SK-N-SH treated with all-trans-retinoic acid at 6 μM for 48 hours (cell line): ENCODE measurements around the gene ST3GAL3.

ENCODE experiments used
- ATAC-seq: fragments of 200-7000 bp; cut with Tn5 transposase; 3 replicates; pipeline ENCODE4 v1.9.1; 2020; ENCODE audit warnings: mild to moderate bottlenecking, moderate library complexity
- ARNTL ChIP-seq: fragments of 450-650 bp; formaldehyde crosslinking; IDR thresholded peaks from 2 replicates; pipeline ENCODE4 v1.5.0; 2020; ENCODE audit warnings: low read depth, mild to moderate bottlenecking, moderate library complexity, borderline replicate concordance
- BACH2 ChIP-seq: fragments of 250-450 bp; sonication (Bioruptor Pico); IDR thresholded peaks from 2 replicates; pipeline ENCODE4 v1.9.0; 2021; ENCODE audit warnings: mild to moderate bottlenecking, borderline replicate concordance
- CSDC2 ChIP-seq: fragments of 250-450 bp; sonication (Bioruptor Pico); IDR thresholded peaks from 2 replicates; pipeline ENCODE4 v1.5.0; 2020; ENCODE audit warnings: mild to moderate bottlenecking, moderate library complexity
- CSRNP3 ChIP-seq: fragments of 250-450 bp; sonication (Bioruptor Pico); IDR thresholded peaks from 2 replicates; pipeline ENCODE4 v1.5.1; 2021; ENCODE audit warnings: mild to moderate bottlenecking, moderate library complexity
- ESRRG ChIP-seq: fragments of 250-450 bp; sonication (Bioruptor Pico); IDR thresholded peaks from 2 replicates; pipeline ENCODE4 v1.6.1; 2021; ENCODE audit warnings: mild to moderate bottlenecking
- GLIS3 ChIP-seq: fragments of 250-450 bp; sonication (Bioruptor Pico); IDR thresholded peaks from 2 replicates; pipeline ENCODE4 v1.5.0; 2020; ENCODE audit warnings: mild to moderate bottlenecking, moderate library complexity
- ISL1 ChIP-seq: fragments of 250-450 bp; sonication (Bioruptor Pico); IDR thresholded peaks from 2 replicates; pipeline ENCODE4 v2.1.2; 2022; ENCODE audit warnings: mild to moderate bottlenecking, moderate library complexity
- OSR1 ChIP-seq: fragments of 250-450 bp; sonication (Bioruptor Pico); IDR thresholded peaks from 2 replicates; pipeline ENCODE4 v1.8.0; 2022; ENCODE audit warnings: moderate library complexity, mild to moderate bottlenecking, inconsistent platforms
- PATZ1 ChIP-seq: fragments of 250-450 bp; sonication (Bioruptor Pico); IDR thresholded peaks from 2 replicates; pipeline ENCODE4 v1.8.0; 2020; ENCODE audit warnings: mild to moderate bottlenecking, moderate library complexity, borderline replicate concordance
- RARB ChIP-seq: fragments of 250-450 bp; sonication (Bioruptor Pico); IDR thresholded peaks from 2 replicates; pipeline ENCODE4 v1.8.0; 2021; ENCODE audit warnings: mild to moderate bottlenecking, moderate library complexity
- SNAI2 ChIP-seq: fragments of 250-450 bp; sonication (Bioruptor Pico); IDR thresholded peaks from 2 replicates; pipeline ENCODE4 v1.5.0; 2020; ENCODE audit warnings: mild to moderate bottlenecking, moderate library complexity
- TCF4 ChIP-seq: fragments of 250-450 bp; sonication (Bioruptor Pico); IDR thresholded peaks from 2 replicates; pipeline ENCODE4 v1.8.0; 2021; ENCODE audit warnings: mild to moderate bottlenecking, moderate library complexity, borderline replicate concordance
- TOX ChIP-seq: fragments of 250-450 bp; sonication (Bioruptor Pico); IDR thresholded peaks from 2 replicates; pipeline ENCODE4 v1.8.0; 2021; ENCODE audit warnings: mild to moderate bottlenecking, moderate library complexity, borderline replicate concordance
- TSHZ2 ChIP-seq: fragments of 250-450 bp; sonication (Bioruptor Pico); IDR thresholded peaks from 2 replicates; pipeline ENCODE4 v1.5.0; 2020; ENCODE audit warnings: mild to moderate bottlenecking, moderate library complexity
- ZC3H10 ChIP-seq: fragments of 250-450 bp; sonication (Bioruptor Pico); IDR thresholded peaks from 2 replicates; pipeline ENCODE4 v1.5.1; 2021; ENCODE audit warnings: mild to moderate bottlenecking, moderate library complexity
- ZFP3 ChIP-seq: fragments of 250-450 bp; sonication (Bioruptor Pico); IDR thresholded peaks from 2 replicates; pipeline ENCODE4 v1.5.0; 2020; ENCODE audit warnings: mild to moderate bottlenecking, moderate library complexity
- ZFP30 ChIP-seq: fragments of 450-650 bp; formaldehyde crosslinking; IDR thresholded peaks from 2 replicates; pipeline ENCODE4 v1.5.0; 2022; ENCODE audit warnings: mild to moderate bottlenecking, moderate library complexity
- ZNF565 ChIP-seq: fragments of 450-650 bp; formaldehyde crosslinking; conservative IDR thresholded peaks from 2 replicates; pipeline ENCODE4 v1.5.0; 2020; ENCODE audit warnings: low read depth, mild to moderate bottlenecking, moderate library complexity
- ZNF70 ChIP-seq: fragments of 450-650 bp; formaldehyde crosslinking; IDR thresholded peaks from 2 replicates; pipeline ENCODE4 v1.5.0; 2020; ENCODE audit warnings: mild to moderate bottlenecking, moderate library complexity
- TF ChIP-seq, protein P1 (sequence below): fragments of 250-450 bp; sonication (Bioruptor Pico); IDR thresholded peaks from 2 replicates; pipeline ENCODE4 v1.5.1; 2020; ENCODE audit warnings: low read depth, mild to moderate bottlenecking, moderate library complexity

Gene ST3GAL3

GRCh38 chr1:43824795-43825194 is 117.5 kb downstream of the ST3GAL3 start:
- ATAC-seq = no peak
- TF ChIP-seq TOX (CRISPR knock-in tag) = no peak
- no peak for TF ChIP-seq GLIS3
- TF ChIP-seq ZFP30 (CRISPR knock-in tag) = no peak
- TF ChIP-seq TCF4 (CRISPR knock-in tag) = no peak
- no peak for TF ChIP-seq CSDC2 (CRISPR knock-in tag)
- no peak for TF ChIP-seq SNAI2 (CRISPR knock-in tag)
- no peak for TF ChIP-seq ZNF70 (CRISPR knock-in tag)
- TF ChIP-seq CSRNP3 (CRISPR knock-in tag) = no peak
- no peak for TF ChIP-seq ARNTL (CRISPR knock-in tag)
- TF ChIP-seq ZC3H10 (CRISPR knock-in tag) = no peak

DNA sequence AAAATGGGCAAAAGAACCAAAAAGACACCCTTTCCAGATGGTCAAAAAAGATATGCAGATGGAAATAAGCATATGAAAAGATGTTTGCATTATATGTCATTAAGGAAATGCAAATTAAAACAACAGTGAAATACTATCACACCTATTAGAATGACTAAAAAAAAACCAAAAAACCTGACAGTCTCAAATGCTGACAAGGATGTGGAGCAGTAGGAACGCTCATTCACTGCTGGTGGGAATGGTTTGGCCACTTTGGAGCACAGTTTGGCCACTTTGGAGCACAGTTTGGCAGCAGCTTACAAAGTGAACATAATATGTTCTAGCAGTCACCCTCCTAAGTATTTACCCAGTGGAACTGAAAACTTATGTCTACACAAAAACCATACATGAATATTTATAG is 121.2 kb downstream of the ST3GAL3 start:
- no peak for ATAC-seq
- TF ChIP-seq ISL1 (no peak), CSRNP3 (CRISPR knock-in tag) (no peak), ZFP3 (CRISPR knock-in tag) (no peak), ZFP30 (CRISPR knock-in tag) (no peak), ESRRG (no peak), BACH2 (CRISPR knock-in tag) (no peak), SNAI2 (CRISPR knock-in tag) (no peak), PATZ1 (CRISPR knock-in tag) (no peak), OSR1 (CRISPR knock-in tag) (no peak), GLIS3 (no peak)

GRCh38 chr1:43830802-43831201 is 123.5 kb downstream of the ST3GAL3 start:
- ATAC-seq = no peak
- no peak for TF ChIP-seq TCF4 (CRISPR knock-in tag)
- TF ChIP-seq, all 23 proteins: peak for 0

GRCh38 chr1:43831851-43832250 is 124.5 kb downstream of the ST3GAL3 start:
- ATAC-seq = no peak
- no peak for TF ChIP-seq ZNF565 (CRISPR knock-in tag)
- TF ChIP-seq, protein P1, sequence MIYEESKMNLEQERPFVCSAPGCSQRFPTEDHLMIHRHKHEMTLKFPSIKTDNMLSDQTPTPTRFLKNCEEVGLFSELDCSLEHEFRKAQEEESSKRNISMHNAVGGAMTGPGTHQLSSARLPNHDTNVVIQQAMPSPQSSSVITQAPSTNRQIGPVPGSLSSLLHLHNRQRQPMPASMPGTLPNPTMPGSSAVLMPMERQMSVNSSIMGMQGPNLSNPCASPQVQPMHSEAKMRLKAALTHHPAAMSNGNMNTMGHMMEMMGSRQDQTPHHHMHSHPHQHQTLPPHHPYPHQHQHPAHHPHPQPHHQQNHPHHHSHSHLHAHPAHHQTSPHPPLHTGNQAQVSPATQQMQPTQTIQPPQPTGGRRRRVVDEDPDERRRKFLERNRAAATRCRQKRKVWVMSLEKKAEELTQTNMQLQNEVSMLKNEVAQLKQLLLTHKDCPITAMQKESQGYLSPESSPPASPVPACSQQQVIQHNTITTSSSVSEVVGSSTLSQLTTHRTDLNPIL (CRISPR knock-in tag) = no peak
- TF ChIP-seq ZFP30 (CRISPR knock-in tag) = no peak

DNA sequence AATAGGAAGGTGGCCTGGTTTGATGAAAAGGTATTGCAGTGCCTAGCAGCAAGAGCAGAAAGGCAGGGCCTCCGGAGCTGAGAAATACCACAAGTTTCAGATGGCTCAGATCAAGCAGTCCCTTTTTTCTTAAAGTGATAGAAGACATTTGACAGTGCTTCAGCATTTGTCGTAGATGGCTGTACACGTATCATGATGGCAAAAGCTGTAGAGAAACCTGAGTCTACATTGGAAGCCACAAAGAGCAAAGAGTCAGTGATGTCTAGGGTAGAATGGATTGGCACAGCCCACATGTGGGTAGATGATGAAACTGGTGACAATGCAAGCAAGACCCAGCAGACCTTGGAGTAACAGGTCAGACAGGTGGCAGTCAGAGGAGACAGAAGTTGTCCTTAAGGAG is 124.9 kb downstream of the ST3GAL3 start:
- TF ChIP-seq ARNTL (CRISPR knock-in tag) (no peak), ISL1 (no peak), CSDC2 (CRISPR knock-in tag) (no peak), OSR1 (CRISPR knock-in tag) (no peak), TOX (CRISPR knock-in tag) (no peak), ZNF565 (CRISPR knock-in tag) (no peak), TSHZ2 (CRISPR knock-in tag) (no peak), RARB (CRISPR knock-in tag) (no peak), GLIS3 (no peak)
- no peak for ATAC-seq
